Measurements from ENCODE around the gene PLEKHG4. TPM values are rescaled to one million over a fixed set of nuclear protein-coding genes. Genes with fewer than 3 reads are reported as not detected.
A peak's percentile ranks its signal among the peaks of the same experiment; 100 is the strongest.

PLEKHG4 gene
- total RNA-seq, 2 experiments from 2014 or later = 17.3 to 20.8 TPM

DNA sequence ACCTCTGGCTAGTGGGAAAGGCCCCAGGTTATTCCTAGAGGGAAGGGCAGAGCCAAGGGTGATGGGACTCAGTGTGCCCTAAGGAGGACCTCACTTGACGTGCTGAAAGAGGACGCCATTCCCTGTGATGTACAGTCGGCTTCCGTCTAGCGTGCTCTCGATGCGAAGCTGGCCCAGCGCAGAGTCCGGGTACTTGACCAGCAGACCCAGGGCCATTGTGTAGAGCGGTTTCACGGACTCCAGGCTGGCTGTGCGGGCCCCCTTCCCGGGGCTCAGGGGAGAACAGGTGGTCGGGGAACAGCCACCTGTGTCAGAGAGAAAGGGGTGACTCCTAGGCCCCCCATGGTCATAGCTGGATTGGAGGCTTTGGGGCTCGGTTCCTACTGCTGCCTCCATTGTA, 19.9 kb downstream of the PLEKHG4 start:
- H3K36me3 Mint-ChIP-seq (ENCODE audit: low read depth) = no peaks in the 10 kb centered on the region
- intact Hi-C loops (cut with micrococcal nuclease) = no loop called here
- no peaks in the 10 kb centered on the region for H3K4me1 Mint-ChIP-seq (ENCODE audit: low read depth)
- ATAC-seq (no peak), DNase-seq (no peak)
- no peaks in the 10 kb centered on the region for H3K27me3 Mint-ChIP-seq
- POLR2A ChIA-PET = interaction anchor here (1.2 kb wide), 2 partner anchors 12 to 18 kb away, joined by 4 read pairs; no protein-coding TSS in a partner anchor
- no peak overlapping the region for H3K27ac Mint-ChIP-seq
- H3K9me3 Mint-ChIP-seq = no peaks in the 10 kb centered on the region
- H3K4me3 Mint-ChIP-seq = no peak overlapping the region
- TF ChIP-seq, protein P1, sequence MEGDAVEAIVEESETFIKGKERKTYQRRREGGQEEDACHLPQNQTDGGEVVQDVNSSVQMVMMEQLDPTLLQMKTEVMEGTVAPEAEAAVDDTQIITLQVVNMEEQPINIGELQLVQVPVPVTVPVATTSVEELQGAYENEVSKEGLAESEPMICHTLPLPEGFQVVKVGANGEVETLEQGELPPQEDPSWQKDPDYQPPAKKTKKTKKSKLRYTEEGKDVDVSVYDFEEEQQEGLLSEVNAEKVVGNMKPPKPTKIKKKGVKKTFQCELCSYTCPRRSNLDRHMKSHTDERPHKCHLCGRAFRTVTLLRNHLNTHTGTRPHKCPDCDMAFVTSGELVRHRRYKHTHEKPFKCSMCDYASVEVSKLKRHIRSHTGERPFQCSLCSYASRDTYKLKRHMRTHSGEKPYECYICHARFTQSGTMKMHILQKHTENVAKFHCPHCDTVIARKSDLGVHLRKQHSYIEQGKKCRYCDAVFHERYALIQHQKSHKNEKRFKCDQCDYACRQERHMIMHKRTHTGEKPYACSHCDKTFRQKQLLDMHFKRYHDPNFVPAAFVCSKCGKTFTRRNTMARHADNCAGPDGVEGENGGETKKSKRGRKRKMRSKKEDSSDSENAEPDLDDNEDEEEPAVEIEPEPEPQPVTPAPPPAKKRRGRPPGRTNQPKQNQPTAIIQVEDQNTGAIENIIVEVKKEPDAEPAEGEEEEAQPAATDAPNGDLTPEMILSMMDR (IDR thresholded peaks at IDR 0.05) = no peak
- CTCF ChIA-PET = no interaction called here

DNA sequence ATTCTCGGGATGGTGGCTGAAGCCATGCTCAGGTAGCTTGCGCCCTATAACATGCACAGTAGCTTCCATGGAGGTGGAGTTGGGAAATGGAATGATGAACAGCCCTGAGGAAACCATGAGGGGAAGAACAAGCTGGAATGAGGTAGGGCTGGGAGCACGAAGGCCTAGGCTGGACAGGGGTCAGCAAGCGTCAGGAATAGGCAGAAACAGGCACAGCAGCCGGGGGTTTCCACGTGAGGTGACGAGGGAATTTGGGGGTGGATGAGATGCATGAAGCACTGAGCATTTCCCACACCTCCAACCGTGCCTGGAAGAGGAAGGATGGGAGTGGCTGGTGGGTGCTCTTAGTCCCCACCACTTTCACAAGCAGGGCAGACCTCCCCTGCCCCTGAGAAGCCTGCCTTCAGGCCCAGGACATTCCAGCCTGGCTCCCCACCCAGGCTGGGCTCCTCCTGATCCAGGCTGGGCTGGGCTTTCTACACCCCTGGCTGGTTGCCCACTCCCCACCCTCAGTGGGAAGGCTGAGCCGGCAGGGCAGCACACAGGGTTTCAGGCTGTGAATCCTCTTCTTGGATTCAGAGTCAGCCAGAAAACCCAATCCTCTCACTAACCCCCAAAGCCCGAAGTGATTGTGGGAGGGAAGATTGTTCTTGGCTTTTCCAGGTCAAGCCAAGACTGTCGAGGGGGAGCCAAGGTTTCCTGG, 21.9 kb downstream of the PLEKHG4 start:
- POLR2A ChIA-PET = interaction anchor here (0.6 kb wide), 1 partner anchor 21 kb away, joined by 3 read pairs; no protein-coding TSS in a partner anchor
- no peaks in the 10 kb centered on the region for H3K4me1 Mint-ChIP-seq (ENCODE audit: low read depth)
- no peak overlapping the region for H3K27ac Mint-ChIP-seq
- intact Hi-C loops (cut with micrococcal nuclease) = no loop called here
- TF ChIP-seq, protein P1 (IDR thresholded peaks at IDR 0.05) = no peak
- H3K36me3 Mint-ChIP-seq (ENCODE audit: low read depth) = no peaks in the 10 kb centered on the region
- DNase-seq = no peak
- ATAC-seq = no peak
- no peaks in the 10 kb centered on the region for H3K27me3 Mint-ChIP-seq
- no peak overlapping the region for H3K4me3 Mint-ChIP-seq
- H3K9me3 Mint-ChIP-seq = no peaks in the 10 kb centered on the region
- CTCF ChIA-PET = no interaction called here

DNA sequence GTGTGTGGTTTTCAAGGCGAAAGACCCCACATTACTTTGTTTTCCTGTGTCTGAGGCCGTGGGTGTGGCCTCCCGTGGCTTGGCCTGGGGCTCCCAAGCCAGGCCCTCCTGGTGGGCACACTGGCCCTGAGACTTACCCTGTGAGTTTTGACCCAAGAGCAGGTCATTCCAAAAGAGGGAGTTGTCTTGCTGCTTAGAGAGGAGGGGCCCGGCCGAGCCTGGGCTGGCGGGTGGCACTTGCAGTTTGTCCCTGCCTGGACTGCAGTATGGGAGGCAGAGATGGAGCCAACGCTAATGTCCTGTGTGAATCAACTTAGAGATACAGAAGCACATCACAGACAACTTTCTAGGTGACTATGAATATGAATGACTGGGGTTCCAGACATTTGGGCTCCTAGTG, 22.7 kb downstream of the PLEKHG4 start:
- CTCF ChIA-PET = no interaction called here
- intact Hi-C loops (cut with micrococcal nuclease) = no loop called here
- no peak for ATAC-seq

DNA sequence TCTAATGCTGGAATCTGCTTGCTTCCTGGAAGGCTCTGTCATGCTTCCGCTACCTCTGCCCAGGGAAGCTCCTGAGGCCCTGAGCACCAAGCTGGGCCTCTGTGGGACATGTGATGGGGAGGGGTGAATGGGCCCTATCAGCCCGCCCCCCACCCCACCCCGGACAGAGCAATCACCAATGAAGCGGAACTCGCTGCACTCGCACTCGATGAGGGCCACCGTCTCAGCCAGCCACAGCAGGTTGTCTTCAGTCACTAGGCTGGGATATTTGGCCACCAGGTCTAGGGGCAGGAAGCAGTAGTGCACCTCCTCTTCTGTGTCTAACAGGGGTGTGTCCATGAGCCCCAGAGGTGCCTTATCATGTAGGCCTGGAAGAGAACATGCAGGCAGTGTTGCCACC, 23.6 kb downstream of the PLEKHG4 start:
- ChIA-PET POLR2A (no interaction called here), CTCF (no interaction called here)
- TF ChIP-seq, protein P1 (IDR thresholded peaks at IDR 0.05) = no peak
- Mint-ChIP-seq H3K27ac (no peak overlapping the region), H3K4me1 (ENCODE audit: low read depth) (no peaks in the 10 kb centered on the region), H3K36me3 (ENCODE audit: low read depth) (no peaks in the 10 kb centered on the region), H3K9me3 (no peaks in the 10 kb centered on the region), H3K4me3 (no peak overlapping the region), H3K27me3 (no peaks in the 10 kb centered on the region)
- intact Hi-C loops (cut with micrococcal nuclease) = no loop called here
- ATAC-seq (peak; percentile 66), DNase-seq (no peak)

More for the DNA sequence above, 22.7 kb downstream of the PLEKHG4 start:
- Mint-ChIP-seq H3K4me1 (ENCODE audit: low read depth) (no peaks in the 10 kb centered on the region), H3K36me3 (ENCODE audit: low read depth) (no peaks in the 10 kb centered on the region), H3K9me3 (no peaks in the 10 kb centered on the region), H3K27me3 (no peaks in the 10 kb centered on the region), H3K4me3 (no peak overlapping the region), H3K27ac (no peak overlapping the region)
- POLR2A ChIA-PET = no interaction called here
- no peak for DNase-seq
- TF ChIP-seq, protein P1 (IDR thresholded peaks at IDR 0.05) = no peak

DNA sequence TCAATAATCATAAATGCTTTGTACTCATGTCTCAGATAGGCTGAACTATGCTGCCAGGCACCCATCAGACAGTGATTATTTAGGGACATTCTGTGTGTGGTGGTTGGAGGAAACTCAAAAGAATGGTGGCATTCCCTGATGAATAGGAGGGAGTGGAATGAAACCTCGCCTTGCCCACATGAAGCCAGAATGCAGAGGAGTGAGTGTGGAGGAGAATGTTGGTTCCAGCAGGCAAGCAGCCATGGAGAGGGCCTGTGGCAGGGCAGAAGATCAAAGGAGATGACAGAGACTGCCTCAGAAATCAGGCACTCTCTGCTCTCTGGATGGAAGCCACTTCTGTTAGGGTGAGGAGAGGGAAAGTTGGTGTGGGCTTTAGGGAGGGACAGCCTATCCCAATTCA, 24.7 kb downstream of the PLEKHG4 start:
- TF ChIP-seq, protein P1 (IDR thresholded peaks at IDR 0.05) = no peak
- DNase-seq (no peak), ATAC-seq (no peak)
- H3K36me3 Mint-ChIP-seq (ENCODE audit: low read depth) = no peaks in the 10 kb centered on the region
- H3K4me3 Mint-ChIP-seq = no peak overlapping the region
- H3K27ac Mint-ChIP-seq = no peak overlapping the region
- intact Hi-C loops (cut with micrococcal nuclease) = no loop called here
- ChIA-PET CTCF (no interaction called here), POLR2A (no interaction called here)
- no peaks in the 10 kb centered on the region for H3K9me3 Mint-ChIP-seq
- peaks cover 4% of the 10 kb centered on the region for H3K4me1 Mint-ChIP-seq (ENCODE audit: low read depth)
- H3K27me3 Mint-ChIP-seq = peaks cover 2% of the 10 kb centered on the region

Data from activated CD8-positive, alpha-beta T cell treated with anti-CD3 and anti-CD28 coated beads for 36 hours (primary cell).